Ammon's horn (tissue), 1 donor: ENCODE results near the gene GALR3.

Source experiments
- DNase-seq: peaks from one replicate; pipeline ENCODE4 v3.0.0-alpha.2; 2016; ENCODE audit warnings: low spot score

GALR3 gene

GRCh38 chr22:37870273-37870672, 47.1 kb downstream of the GALR3 start:
- DNase-seq, result no peak
